Uterus (tissue), 4 donors: ENCODE data around the gene ADAMTS2. TPM values are rescaled to one million over a fixed set of nuclear protein-coding genes. Genes with fewer than 3 reads are reported as not detected.

Source experiments
- DNase-seq, 2 donors: peaks; one replicate each; pipeline ENCODE4 v3.0.0-alpha.2; 2019 to 2020
- H3K27ac ChIP-seq, 2 donors: fragments of 200-600 bp; sonication (generic); 1 replicate in 1 of 2; 2 replicates in 1 of 2; pipeline ENCODE4 v1.5.1; 2016 to 2018
- H3K27me3 ChIP-seq, 2 donors: fragments of 200-600 bp; sonication (generic); one replicate each; pipeline ENCODE4 v1.5.1; 2018 to 2019; ENCODE audit warnings: control low read depth in 1 of 2
- H3K36me3 ChIP-seq, 2 donors: fragments of 200-600 bp; sonication (generic); one replicate each; pipeline ENCODE4 v1.5.1; 2019; ENCODE audit warnings: control low read depth in 1 of 2
- H3K4me1 ChIP-seq, 2 donors: fragments of 200-600 bp; sonication (generic); one replicate each; pipeline ENCODE4 v1.5.1; 2018 to 2019; ENCODE audit warnings: control low read depth in 1 of 2
- H3K4me3 ChIP-seq, 2 donors: fragments of 200-600 bp; sonication (generic); 1 replicate in 1 of 2; 2 replicates in 1 of 2; pipeline ENCODE4 v1.5.1; 2018 to 2019; ENCODE audit warnings: mild to moderate bottlenecking in 1 of 2
- H3K9me3 ChIP-seq, 2 donors: fragments of 200-600 bp; sonication (generic); one replicate each; pipeline ENCODE4 v1.5.1; 2019; ENCODE audit warnings: control low read depth in 1 of 2
- CTCF ChIP-seq, 4 experiments: fragments of 200-600 bp in 2 of 4; fragments of 450-650 bp in 2 of 4; sonication (generic) in 2 of 4; IDR thresholded peaks; one replicate each; pipeline ENCODE4 v1.5.1; 2016 to 2019; ENCODE audit warnings: antibody characterized with exemption in 4 of 4, mild to moderate bottlenecking in 2 of 4, moderate library complexity in 1 of 4
- POLR2A ChIP-seq, 2 donors: fragments of 450-650 bp; IDR thresholded peaks; one replicate each; pipeline ENCODE4 v1.6.1; 2016; ENCODE audit warnings: antibody characterized with exemption in 2 of 2, mild to moderate bottlenecking in 1 of 2, moderate library complexity in 1 of 2
- intact Hi-C: fragments of 100-400 bp; cut with DNase I; formaldehyde crosslinking; loops from one replicate; pipeline ENCODE4 v1.15.1; 2023; ENCODE audit warnings: low total_unique reads
- total RNA-seq, 4 donors: library from RNA; depleted of rRNA in 3 of 4; stranded (reverse); fragments of >200 nt in 3 of 4; gene quantifications; one replicate each; pipeline versions ENCODE4 v1.1.0 to v1.2.4, GENCODE V29; 2014 to 2023
- donor health status: DM: yes; HTN: yes; CAD: no.

The ADAMTS2 gene
- total RNA-seq, 4 donors from 2014 or later: 4.1 to 97.1 (median 40.3) TPM

- no peaks in the 10 kb centered on the region for H3K9me3 ChIP-seq
- no peaks in the 10 kb centered on the region for H3K36me3 ChIP-seq
- H3K4me3 ChIP-seq: no peak overlapping the region
- peaks cover 31 to 42% of the 10 kb centered on the region in 2 donors for H3K4me1 ChIP-seq
- H3K27me3 ChIP-seq: no peaks in the 10 kb centered on the region
- TF ChIP-seq CTCF (IDR thresholded peaks at IDR 0.05) (no peak), POLR2A (IDR thresholded peaks at IDR 0.05) (no peak)
- H3K27ac ChIP-seq: peak overlapping the region; percentile 88 to 91
- intact Hi-C loops: no loop called here
- DNase-seq: peak; percentile 27 to 37
Observed at GRCh38 chr5:179266291-179267070, 78.8 kb downstream of the ADAMTS2 start.

GRCh38 chr5:179265514-179266290 lies 79.6 kb downstream of the ADAMTS2 start:
- no peak for TF ChIP-seq CTCF (IDR thresholded peaks at IDR 0.05)
- TF ChIP-seq POLR2A (IDR thresholded peaks at IDR 0.05): peak; percentile 9 to 31
- Histone ChIP-seq H3K27me3 (no peaks in the 10 kb centered on the region), H3K4me1 (peaks cover 28 to 34% of the 10 kb centered on the region in 2 donors), H3K9me3 (no peaks in the 10 kb centered on the region), H3K4me3 (no peak overlapping the region), H3K27ac (peak overlapping the region; percentile 88 to 91), H3K36me3 (no peaks in the 10 kb centered on the region)
- peak; percentile 98 for DNase-seq
- intact Hi-C loops: no loop called here

- Histone ChIP-seq H3K4me3 (no peak overlapping the region), H3K27ac (peak overlapping the region; percentile 88 to 91), H3K9me3 (no peaks in the 10 kb centered on the region), H3K36me3 (no peaks in the 10 kb centered on the region), H3K4me1 (peaks cover 21 to 27% of the 10 kb centered on the region in 2 donors), H3K27me3 (no peaks in the 10 kb centered on the region)
- TF ChIP-seq CTCF (IDR thresholded peaks at IDR 0.05) (no peak), POLR2A (IDR thresholded peaks at IDR 0.05) (no peak)
- intact Hi-C loops: no loop called here
- DNase-seq: peak in 1 of 2 donors; percentile 24
Observed at GRCh38 chr5:179264783-179265513, 80.3 kb downstream of the ADAMTS2 start.

GRCh38 chr5:179264053-179264782 lies 81.0 kb downstream of the ADAMTS2 start:
- Histone ChIP-seq H3K9me3 (no peaks in the 10 kb centered on the region), H3K27me3 (no peaks in the 10 kb centered on the region), H3K36me3 (no peaks in the 10 kb centered on the region), H3K27ac (peak overlapping the region; percentile 88 to 91), H3K4me3 (no peak overlapping the region), H3K4me1 (peaks cover 21 to 23% of the 10 kb centered on the region in 2 donors)
- TF ChIP-seq POLR2A (IDR thresholded peaks at IDR 0.05) (no peak), CTCF (IDR thresholded peaks at IDR 0.05) (no peak)
- intact Hi-C loops: no loop called here
- peak in 1 of 2 donors; percentile 18 for DNase-seq
